Neural cell (in vitro differentiated cells): ENCODE measurements around the gene GAA. TPM values are rescaled to one million over a fixed set of nuclear protein-coding genes. Genes with fewer than 3 reads are reported as not detected.

Source experiments
- H2AFZ ChIP-seq: fragments of 200-600, 300-800 bp; sonication (generic), shearing (Covaris generic); 2 replicates; pipeline ENCODE4 v1.6.0; 2014; ENCODE audit warnings: low read depth, mild to moderate bottlenecking, antibody characterized with exemption, low read length, moderate library complexity
- H3F3A ChIP-seq: fragments of 200-600 bp; shearing (Covaris generic); 2 replicates; pipeline ENCODE4 v1.6.1; 2016; ENCODE audit warnings: mild to moderate bottlenecking, moderate library complexity, mixed read lengths, antibody characterized with exemption, low read length; ENCODE audit not compliant: insufficient read depth, poor library complexity, severe bottlenecking
- H3K27ac ChIP-seq: fragments of 200-600, 300-800 bp; sonication (generic), shearing (Covaris generic); 2 replicates; pipeline ENCODE4 v1.5.1; 2014; ENCODE audit warnings: mild to moderate bottlenecking, low read length, moderate library complexity
- H3K27me3 ChIP-seq: fragments of 300-800, 200-600 bp; sonication (generic), shearing (Covaris generic); 2 replicates; pipeline ENCODE4 v1.6.0; 2014; ENCODE audit warnings: mild to moderate bottlenecking, low read depth, low read length, moderate library complexity; ENCODE audit not compliant: insufficient read depth
- H3K36me3 ChIP-seq: fragments of 300-800, 200-600 bp; sonication (generic), shearing (Covaris generic); 2 replicates; pipeline ENCODE4 v1.5.1; 2014; ENCODE audit warnings: mild to moderate bottlenecking, antibody characterized with exemption, low read length, moderate library complexity; ENCODE audit not compliant: insufficient read depth
- H3K4me2 ChIP-seq: fragments of 300-800, 200-600 bp; sonication (generic), shearing (Covaris generic); 2 replicates; pipeline ENCODE4 v1.6.0; 2014; ENCODE audit warnings: mild to moderate bottlenecking, low read length
- H3K4me3 ChIP-seq: fragments of 300-800, 200-600 bp; sonication (generic), shearing (Covaris generic); 2 replicates; pipeline ENCODE4 v1.5.1; 2014; ENCODE audit warnings: mild to moderate bottlenecking, low read length, moderate library complexity
- H3K79me2 ChIP-seq: fragments of 200-600 bp; shearing (Covaris generic); replicated peaks from 2 replicates; pipeline ENCODE4 v1.6.0; 2014; ENCODE audit warnings: mild to moderate bottlenecking, low read length, moderate library complexity; ENCODE audit not compliant: insufficient read depth
- H3K9ac ChIP-seq: fragments of 300-800, 200-600 bp; sonication (generic), shearing (Covaris generic); 2 replicates; pipeline ENCODE4 v1.6.1; 2016; ENCODE audit warnings: mild to moderate bottlenecking, low read length, mixed read lengths
- H3K9me2 ChIP-seq: fragments of 200-600 bp; shearing (Covaris generic); 2 replicates; pipeline ENCODE4 v1.6.1; 2016; ENCODE audit warnings: mild to moderate bottlenecking, low read length, mixed read lengths; ENCODE audit not compliant: insufficient read depth
- H3K9me3 ChIP-seq: fragments of 200-600, 300-800 bp; sonication (generic), shearing (Covaris generic); 2 replicates; pipeline ENCODE4 v1.6.1; 2016; ENCODE audit warnings: mild to moderate bottlenecking, mixed run types, low read length, moderate library complexity, mixed read lengths
- H4K20me1 ChIP-seq: fragments of 200-600 bp; shearing (Covaris generic); 2 replicates; pipeline ENCODE4 v1.6.1; 2016; ENCODE audit warnings: mild to moderate bottlenecking, mixed run types; ENCODE audit not compliant: insufficient read depth
- CTCF ChIP-seq: fragments of 450-650 bp; IDR thresholded peaks from 2 replicates; pipeline ENCODE4 v1.5.1; 2014; ENCODE audit warnings: antibody characterized with exemption, mild to moderate bottlenecking, moderate library complexity; ENCODE audit not compliant: poor library complexity, severe bottlenecking
- EP300 ChIP-seq: fragments of 450-650 bp; conservative IDR thresholded peaks from 2 replicates; pipeline ENCODE4 v1.6.1; 2014; ENCODE audit warnings: antibody characterized with exemption, mild to moderate bottlenecking, moderate library complexity; ENCODE audit not compliant: poor library complexity, severe bottlenecking
- EZH2 ChIP-seq: fragments of 200-600, 300-800 bp; shearing (Covaris generic), sonication (generic); IDR thresholded peaks from 2 replicates; pipeline ENCODE4 v1.6.1; 2014; ENCODE audit warnings: antibody characterized with exemption, low read length, borderline replicate concordance, mild to moderate bottlenecking; ENCODE audit not compliant: insufficient read depth, poor library complexity, severe bottlenecking
- MXI1 ChIP-seq: fragments of 450-650 bp; conservative IDR thresholded peaks from 2 replicates; pipeline ENCODE4 v1.6.1; 2014; ENCODE audit warnings: antibody characterized with exemption, mild to moderate bottlenecking; ENCODE audit not compliant: poor library complexity, severe bottlenecking
- POLR2AphosphoS5 ChIP-seq: IDR thresholded peaks from 2 replicates; pipeline ENCODE4 v1.6.1; 2012
- RAD21 ChIP-seq: fragments of 450-650 bp; conservative IDR thresholded peaks from 2 replicates; pipeline ENCODE4 v1.6.1; 2014; ENCODE audit warnings: antibody characterized with exemption, mild to moderate bottlenecking, moderate library complexity
- REST ChIP-seq: IDR thresholded peaks from 2 replicates; pipeline ENCODE4 v1.6.1; 2012; ENCODE audit warnings: borderline replicate concordance
- SMC3 ChIP-seq: fragments of 450-650 bp; conservative IDR thresholded peaks from 2 replicates; pipeline ENCODE4 v1.6.1; 2014; ENCODE audit warnings: antibody characterized with exemption, mild to moderate bottlenecking, moderate library complexity; ENCODE audit not compliant: poor library complexity
- TAF1 ChIP-seq: IDR thresholded peaks from 2 replicates; pipeline ENCODE4 v1.6.1; 2012; ENCODE audit warnings: low read depth
- polyA plus RNA-seq: library from polyadenylated mRNA; depleted of rRNA; stranded (reverse); fragments of >200 nt; gene quantifications from 2 replicates; pipeline ENCODE4 v1.2.3, GENCODE V29; 2014

GAA gene
- polyA plus RNA-seq, 1 donor from 2014 or later = 58.9 TPM

- TF ChIP-seq EZH2 (no peak), MXI1 (no peak), POLR2AphosphoS5 (no peak), CTCF (no peak), SMC3 (no peak), TAF1 (no peak), EP300 (no peak), RAD21 (no peak), REST (no peak)
- no peaks in the 10 kb centered on the region for H3K27me3 ChIP-seq
- H3K9me2 ChIP-seq = no peaks in the 10 kb centered on the region
- H3F3A ChIP-seq = no peaks in the 10 kb centered on the region
- H3K9ac ChIP-seq = no peak overlapping the region
- H3K79me2 ChIP-seq = peaks cover 9% of the 10 kb centered on the region
- H2AFZ ChIP-seq = no peak overlapping the region
- H3K9me3 ChIP-seq = no peaks in the 10 kb centered on the region
- no peak overlapping the region for H3K4me3 ChIP-seq
- no peaks in the 10 kb centered on the region for H3K36me3 ChIP-seq
- no peak overlapping the region for H3K4me2 ChIP-seq
- no peak overlapping the region for H3K27ac ChIP-seq
- no peaks in the 10 kb centered on the region for H4K20me1 ChIP-seq
Observed at GRCh38 chr17:80104956-80105375, 3.6 kb downstream of the GAA start.

GRCh38 chr17:80105762-80106161 lies 4.4 kb downstream of the GAA start:
- H3K27ac ChIP-seq = no peak overlapping the region
- no peak overlapping the region for H3K4me2 ChIP-seq
- no peak overlapping the region for H3K4me3 ChIP-seq
- TF ChIP-seq TAF1 (no peak), CTCF (no peak), MXI1 (no peak), SMC3 (no peak), REST (no peak), EP300 (no peak), EZH2 (no peak), POLR2AphosphoS5 (no peak), RAD21 (no peak)
- H4K20me1 ChIP-seq = no peaks in the 10 kb centered on the region
- H3K9me2 ChIP-seq = no peaks in the 10 kb centered on the region
- no peak overlapping the region for H3K9ac ChIP-seq
- no peaks in the 10 kb centered on the region for H3F3A ChIP-seq
- H3K36me3 ChIP-seq = no peaks in the 10 kb centered on the region
- peaks cover 9% of the 10 kb centered on the region for H3K79me2 ChIP-seq
- no peaks in the 10 kb centered on the region for H3K27me3 ChIP-seq
- H2AFZ ChIP-seq = no peak overlapping the region
- H3K9me3 ChIP-seq = no peaks in the 10 kb centered on the region
